Vagina (tissue), 2 donors: ENCODE measurements around the gene LRRC18. TPM values are rescaled to one million over a fixed set of nuclear protein-coding genes. Genes with fewer than 3 reads are reported as not detected.

Source experiments
- DNase-seq, 2 donors: peaks; one replicate each; pipeline ENCODE4 v3.0.0-alpha.2; 2017; ENCODE audit errors: extremely low spot score in 2 of 2
- H3K27ac ChIP-seq: fragments of 200-600 bp; sonication (generic); one replicate; pipeline ENCODE4 v1.5.1; 2019
- H3K27me3 ChIP-seq: fragments of 200-600 bp; sonication (generic); one replicate; pipeline ENCODE4 v1.5.1; 2019
- H3K36me3 ChIP-seq, 2 donors: fragments of 200-600 bp; sonication (generic); one replicate each; pipeline ENCODE4 v1.5.1; 2017 to 2019
- H3K4me1 ChIP-seq: fragments of 200-600 bp; sonication (generic); one replicate; pipeline ENCODE4 v1.5.1; 2019
- H3K4me3 ChIP-seq, 2 donors: fragments of 200-600 bp; sonication (generic); 1 replicate in 1 of 2; 2 replicates in 1 of 2; pipeline ENCODE4 v1.5.1; 2016 to 2019
- H3K9me3 ChIP-seq: fragments of 200-600 bp; sonication (generic); one replicate; pipeline ENCODE4 v1.5.1; 2019
- POLR2A ChIP-seq, 2 donors: fragments of 450-650 bp; IDR thresholded peaks; one replicate each; pipeline ENCODE4 v1.6.1; 2017; ENCODE audit warnings: antibody characterized with exemption in 2 of 2, mild to moderate bottlenecking in 2 of 2, moderate library complexity in 2 of 2
- POLR2AphosphoS5 ChIP-seq, 2 donors: sonication (generic); formaldehyde crosslinking; IDR thresholded peaks; one replicate each; pipeline ENCODE4 v1.9.0; 2017; ENCODE audit warnings: antibody characterized with exemption in 2 of 2, mild to moderate bottlenecking in 2 of 2, low read depth in 1 of 2; ENCODE audit not compliant: insufficient read depth in 1 of 2
- intact Hi-C: fragments of 100-400 bp; cut with DNase I; formaldehyde crosslinking; loops from one replicate; pipeline ENCODE4 v1.15.1; 2023
- total RNA-seq: library from RNA; depleted of rRNA; stranded (reverse); fragments of >200 nt; gene quantifications from one replicate; pipeline ENCODE4 v1.2.3, GENCODE V29; 2016
- TF ChIP-seq, protein P1 (sequence below), 3 experiments: fragments of 450-650 bp in 2 of 3; fragments of 200-600 bp in 1 of 3; sonication (generic) in 1 of 3; IDR thresholded peaks; one replicate each; pipeline ENCODE4 v1.5.1; 2017 to 2019; ENCODE audit warnings: antibody characterized with exemption in 3 of 3, mild to moderate bottlenecking in 2 of 3, moderate library complexity in 2 of 3

LRRC18 gene
- total RNA-seq, 1 donor from 2014 or later = not detected

DNA sequence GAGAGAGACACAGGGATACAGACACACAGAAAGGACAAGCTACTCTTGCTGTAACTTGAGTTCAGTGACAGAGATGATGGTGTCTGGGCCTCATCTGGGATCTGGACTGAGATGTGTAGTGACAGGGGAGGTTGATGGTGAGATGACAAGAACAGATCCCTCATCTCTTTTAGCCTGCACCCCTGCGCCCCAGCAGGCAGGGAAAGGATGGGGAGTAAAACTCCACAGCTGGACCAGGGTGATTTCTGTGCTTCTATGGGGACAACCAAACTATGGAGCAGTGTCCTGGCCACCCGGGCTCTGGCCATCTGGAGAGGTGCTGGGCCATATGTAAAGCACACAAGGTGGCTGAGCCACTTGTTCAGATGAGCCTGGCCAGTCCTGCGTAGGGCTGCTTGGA lies 4.5 kb upstream of the LRRC18 start:
- H3K9me3 ChIP-seq = no peaks in the 10 kb centered on the region
- no peaks in the 10 kb centered on the region for H3K27me3 ChIP-seq
- H3K36me3 ChIP-seq = no peaks in the 10 kb centered on the region
- no peak overlapping the region for H3K27ac ChIP-seq
- H3K4me1 ChIP-seq = peaks cover 5% of the 10 kb centered on the region
- TF ChIP-seq POLR2AphosphoS5 (IDR thresholded peaks at IDR 0.05; ENCODE audit: insufficient read depth in 1 of 2, low read depth in 1 of 2) (no peak), POLR2A (IDR thresholded peaks at IDR 0.05) (no peak)
- TF ChIP-seq, protein P1, sequence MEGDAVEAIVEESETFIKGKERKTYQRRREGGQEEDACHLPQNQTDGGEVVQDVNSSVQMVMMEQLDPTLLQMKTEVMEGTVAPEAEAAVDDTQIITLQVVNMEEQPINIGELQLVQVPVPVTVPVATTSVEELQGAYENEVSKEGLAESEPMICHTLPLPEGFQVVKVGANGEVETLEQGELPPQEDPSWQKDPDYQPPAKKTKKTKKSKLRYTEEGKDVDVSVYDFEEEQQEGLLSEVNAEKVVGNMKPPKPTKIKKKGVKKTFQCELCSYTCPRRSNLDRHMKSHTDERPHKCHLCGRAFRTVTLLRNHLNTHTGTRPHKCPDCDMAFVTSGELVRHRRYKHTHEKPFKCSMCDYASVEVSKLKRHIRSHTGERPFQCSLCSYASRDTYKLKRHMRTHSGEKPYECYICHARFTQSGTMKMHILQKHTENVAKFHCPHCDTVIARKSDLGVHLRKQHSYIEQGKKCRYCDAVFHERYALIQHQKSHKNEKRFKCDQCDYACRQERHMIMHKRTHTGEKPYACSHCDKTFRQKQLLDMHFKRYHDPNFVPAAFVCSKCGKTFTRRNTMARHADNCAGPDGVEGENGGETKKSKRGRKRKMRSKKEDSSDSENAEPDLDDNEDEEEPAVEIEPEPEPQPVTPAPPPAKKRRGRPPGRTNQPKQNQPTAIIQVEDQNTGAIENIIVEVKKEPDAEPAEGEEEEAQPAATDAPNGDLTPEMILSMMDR (IDR thresholded peaks at IDR 0.05) = no peak
- H3K4me3 ChIP-seq = no peak overlapping the region
- intact Hi-C loops = no loop called here
- DNase-seq = no peak

DNA sequence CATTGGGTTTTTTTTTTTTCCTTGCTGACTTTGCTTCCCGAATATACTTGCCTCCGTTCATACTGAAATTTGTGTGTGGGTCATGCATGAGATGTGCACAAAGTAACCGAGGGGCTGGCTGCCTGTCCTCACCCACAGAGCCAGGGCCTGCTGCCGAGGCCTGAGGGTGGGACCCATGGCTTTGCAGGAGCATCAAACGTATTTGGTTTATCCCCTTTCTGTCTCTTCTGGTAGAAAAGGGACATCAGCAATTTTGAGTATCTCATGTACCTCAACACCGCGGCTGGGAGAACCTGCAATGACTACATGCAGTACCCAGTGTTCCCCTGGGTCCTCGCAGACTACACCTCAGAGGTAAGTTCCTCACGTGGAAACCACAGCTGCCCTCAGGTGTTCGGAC lies 3.5 kb upstream of the LRRC18 start:
- TF ChIP-seq POLR2A (IDR thresholded peaks at IDR 0.05) = no peak
- TF ChIP-seq, protein P1 (IDR thresholded peaks at IDR 0.05) = no peak
- Histone ChIP-seq H3K4me3 (no peak overlapping the region), H3K9me3 (no peaks in the 10 kb centered on the region), H3K36me3 (no peaks in the 10 kb centered on the region), H3K27ac (no peak overlapping the region), H3K4me1 (peaks cover 5% of the 10 kb centered on the region), H3K27me3 (no peaks in the 10 kb centered on the region)
- no peak for DNase-seq
- intact Hi-C loops = no loop called here

DNA sequence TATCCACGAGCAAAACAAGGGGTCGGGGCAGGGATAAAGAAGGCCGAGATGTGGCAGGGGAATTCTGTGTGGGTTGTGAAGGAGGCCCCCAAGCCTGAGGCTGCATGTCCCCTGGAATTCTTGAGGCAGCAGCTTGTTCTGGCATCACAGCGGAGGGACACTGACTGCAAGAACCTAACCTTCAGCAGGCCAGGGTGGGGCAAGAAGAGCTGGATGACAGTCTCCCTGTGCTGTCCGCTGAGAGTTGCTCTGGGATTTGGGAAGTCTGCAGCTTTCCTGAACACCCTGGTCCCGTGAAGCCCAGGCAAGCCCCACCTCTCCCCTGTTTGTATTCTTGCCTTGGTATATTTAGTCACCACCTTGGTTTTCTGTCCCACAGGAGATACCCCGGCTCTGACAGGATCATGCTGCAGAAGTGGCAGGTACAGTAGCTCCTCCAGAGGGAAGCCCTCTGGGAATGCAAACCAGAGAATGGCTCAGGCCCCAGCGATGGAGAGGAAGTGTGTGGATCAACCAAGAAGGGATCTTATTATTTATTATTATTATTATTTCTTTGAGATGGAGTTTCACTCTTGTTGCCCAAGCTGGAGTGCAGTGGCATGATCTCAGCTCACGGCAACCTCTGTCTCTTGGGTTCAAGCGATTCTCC lies 1.9 kb upstream of the LRRC18 start:
- Histone ChIP-seq H3K36me3 (no peaks in the 10 kb centered on the region), H3K4me3 (no peak overlapping the region), H3K27me3 (no peaks in the 10 kb centered on the region), H3K4me1 (peaks cover 5% of the 10 kb centered on the region), H3K9me3 (no peaks in the 10 kb centered on the region), H3K27ac (no peak overlapping the region)
- peak; percentile 58 to 70 for DNase-seq
- intact Hi-C loops = no loop called here
- TF ChIP-seq POLR2A (IDR thresholded peaks at IDR 0.05) (no peak), POLR2AphosphoS5 (IDR thresholded peaks at IDR 0.05; ENCODE audit: insufficient read depth in 1 of 2, low read depth in 1 of 2) (no peak)
- TF ChIP-seq, protein P1 (IDR thresholded peaks at IDR 0.05) = no peak

DNA sequence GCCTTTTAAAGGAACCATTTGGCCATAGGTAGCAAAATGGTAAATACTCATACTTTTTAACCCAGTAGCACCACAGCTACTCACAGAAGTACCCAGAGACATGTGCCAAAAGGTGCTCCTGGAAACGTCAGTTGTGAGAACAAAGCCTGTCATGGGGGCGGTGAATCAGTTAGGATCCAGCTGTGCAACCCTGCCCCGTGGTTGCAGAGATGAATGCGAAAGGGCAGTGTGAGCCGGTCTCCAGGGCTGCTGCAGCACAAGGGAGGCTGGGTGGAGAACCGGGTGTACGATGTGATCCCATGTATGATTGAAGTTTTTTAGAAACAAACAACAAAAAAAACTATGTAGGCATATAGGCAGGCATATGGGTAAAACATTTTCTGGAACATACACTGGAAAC lies 1.3 kb upstream of the LRRC18 start:
- H3K27ac ChIP-seq = no peak overlapping the region
- no peak for TF ChIP-seq POLR2A (IDR thresholded peaks at IDR 0.05)
- TF ChIP-seq POLR2AphosphoS5 (IDR thresholded peaks at IDR 0.05; ENCODE audit: insufficient read depth in 1 of 2, low read depth in 1 of 2) = no peak
- TF ChIP-seq, protein P1 (IDR thresholded peaks at IDR 0.05) = no peak
- intact Hi-C loops = no loop called here
- H3K9me3 ChIP-seq = no peaks in the 10 kb centered on the region
- H3K27me3 ChIP-seq = no peaks in the 10 kb centered on the region
- DNase-seq = peak; percentile 42 to 58
- no peaks in the 10 kb centered on the region for H3K36me3 ChIP-seq
- H3K4me1 ChIP-seq = peaks cover 5% of the 10 kb centered on the region
- no peak overlapping the region for H3K4me3 ChIP-seq

DNA sequence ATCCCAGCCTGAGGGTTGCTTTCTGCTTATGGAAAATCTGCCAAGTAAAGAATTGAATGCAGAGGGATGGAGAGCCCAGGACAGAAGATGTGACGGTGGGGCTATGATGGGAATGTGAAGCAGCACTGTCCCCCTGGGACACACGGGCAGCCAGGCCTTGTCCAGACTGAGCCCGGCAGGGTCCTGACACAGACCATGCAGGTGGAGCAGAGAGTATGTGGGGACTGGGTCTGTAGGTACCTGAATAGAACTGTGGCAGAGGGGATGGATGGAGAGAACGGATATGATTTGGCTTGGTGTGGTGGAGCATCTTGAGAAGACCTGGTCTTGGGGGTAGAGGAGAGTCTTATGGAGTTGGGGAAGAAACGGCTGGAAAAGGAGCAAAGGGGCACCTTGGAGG lies 732 bp upstream of the LRRC18 start:
- DNase-seq = peak; percentile 49 to 55
- peaks cover under 1% of the 10 kb centered on the region for H3K4me1 ChIP-seq
- H3K27me3 ChIP-seq = no peaks in the 10 kb centered on the region
- intact Hi-C loops = no loop called here
- no peak overlapping the region for H3K4me3 ChIP-seq
- H3K36me3 ChIP-seq = no peaks in the 10 kb centered on the region
- H3K27ac ChIP-seq = no peak overlapping the region
- no peak for TF ChIP-seq POLR2A (IDR thresholded peaks at IDR 0.05)
- TF ChIP-seq, protein P1 (IDR thresholded peaks at IDR 0.05) = no peak
- TF ChIP-seq POLR2AphosphoS5 (IDR thresholded peaks at IDR 0.05; ENCODE audit: insufficient read depth in 1 of 2, low read depth in 1 of 2) = no peak
- H3K9me3 ChIP-seq = no peaks in the 10 kb centered on the region
